HuH-7.5 (cell line): ENCODE results near the gene PRIM2.
"Not testable (repeated sequence)": the region's sequence is repeated elsewhere in the genome, so short reads cannot be mapped to it uniquely, and the experiment has no call there.

Experiments used
- DNase-seq: peaks from one replicate; pipeline ENCODE4 v3.0.0; 2011; ENCODE audit warnings: low spot score

Gene PRIM2

GRCh38 chr6:57310095-57310816 lies 7.2 kb upstream of the PRIM2 start:
- DNase-seq = not testable (repeated sequence)

- DNase-seq = no peak
Measured at GRCh38 chr6:57310817-57311157, 6.6 kb upstream of the PRIM2 start.

- DNase-seq = not testable (repeated sequence)
Measured at GRCh38 chr6:57311300-57312003, 6.0 kb upstream of the PRIM2 start.

GRCh38 chr6:57312004-57312345 lies 5.5 kb upstream of the PRIM2 start:
- DNase-seq = no peak

- DNase-seq = no peak
Measured at GRCh38 chr6:57313009-57313408, 4.4 kb upstream of the PRIM2 start.

GRCh38 chr6:57313711-57314471 lies 3.5 kb upstream of the PRIM2 start:
- no peak for DNase-seq

GRCh38 chr6:57315111-57315510 lies 2.3 kb upstream of the PRIM2 start:
- no peak for DNase-seq

- DNase-seq = no peak
Measured at GRCh38 chr6:57315851-57316250, 1.6 kb upstream of the PRIM2 start.

GRCh38 chr6:57316581-57317059 lies 810 bp upstream of the PRIM2 start:
- peak; percentile 52 for DNase-seq

- no peak for DNase-seq
Measured at GRCh38 chr6:57324538-57324937, 7.1 kb downstream of the PRIM2 start.

- DNase-seq = no peak
Measured at GRCh38 chr6:57327311-57327710, 9.9 kb downstream of the PRIM2 start.

- no peak for DNase-seq
Measured at GRCh38 chr6:57328074-57328473, 10.6 kb downstream of the PRIM2 start.

GRCh38 chr6:57329933-57330332 lies 12.5 kb downstream of the PRIM2 start:
- DNase-seq = no peak

GRCh38 chr6:57342148-57342669 lies 24.8 kb downstream of the PRIM2 start:
- DNase-seq = no peak

- DNase-seq = not testable (repeated sequence)
Measured at GRCh38 chr6:57343342-57343741, 25.9 kb downstream of the PRIM2 start.

GRCh38 chr6:57346715-57347114 lies 29.3 kb downstream of the PRIM2 start:
- not testable (repeated sequence) for DNase-seq

GRCh38 chr6:57347597-57347996 lies 30.2 kb downstream of the PRIM2 start:
- not testable (repeated sequence) for DNase-seq

GRCh38 chr6:57350443-57350842 lies 33.0 kb downstream of the PRIM2 start:
- DNase-seq = not testable (repeated sequence)

GRCh38 chr6:57352596-57352995 lies 35.2 kb downstream of the PRIM2 start:
- not testable (repeated sequence) for DNase-seq

GRCh38 chr6:57358319-57358718 lies 40.9 kb downstream of the PRIM2 start:
- not testable (repeated sequence) for DNase-seq

- not testable (repeated sequence) for DNase-seq
Measured at GRCh38 chr6:57359766-57360165, 42.3 kb downstream of the PRIM2 start.

- DNase-seq = not testable (repeated sequence)
Measured at GRCh38 chr6:57362340-57362739, 44.9 kb downstream of the PRIM2 start.
